NCI-H345 treated with DMSO at 0.1 percent for 48 hours (cell line): ENCODE measurements around the gene TMPRSS12.
"Not testable (repeated sequence)": the region's sequence is repeated elsewhere in the genome, so short reads cannot be mapped to it uniquely, and the experiment has no call there.

Source experiments
- DNase-seq: peaks from one replicate; lab custom pipeline; 2025; ENCODE audit not compliant: unreplicated experiment; lab: John Stamatoyannopoulos, UW

The TMPRSS12 gene

DNA sequence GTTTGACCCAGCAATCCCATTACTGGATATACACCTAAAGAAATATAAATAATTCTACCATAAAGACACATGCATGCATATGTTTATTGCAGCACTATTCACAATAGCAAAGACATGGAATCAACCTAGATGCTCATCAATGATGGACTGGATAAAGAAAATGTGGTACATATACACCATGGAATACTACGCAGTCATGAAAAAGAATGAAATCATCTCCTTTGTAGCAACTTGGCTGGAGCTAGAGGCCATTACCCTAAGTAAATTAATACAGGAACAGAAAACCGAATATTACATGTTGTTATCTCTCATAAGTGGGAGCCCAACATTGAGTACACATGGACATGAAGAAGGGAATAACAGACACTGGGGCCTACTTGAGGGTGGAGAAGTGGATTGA is 13.0 kb downstream of the TMPRSS12 start:
- not testable (repeated sequence) for DNase-seq

DNA sequence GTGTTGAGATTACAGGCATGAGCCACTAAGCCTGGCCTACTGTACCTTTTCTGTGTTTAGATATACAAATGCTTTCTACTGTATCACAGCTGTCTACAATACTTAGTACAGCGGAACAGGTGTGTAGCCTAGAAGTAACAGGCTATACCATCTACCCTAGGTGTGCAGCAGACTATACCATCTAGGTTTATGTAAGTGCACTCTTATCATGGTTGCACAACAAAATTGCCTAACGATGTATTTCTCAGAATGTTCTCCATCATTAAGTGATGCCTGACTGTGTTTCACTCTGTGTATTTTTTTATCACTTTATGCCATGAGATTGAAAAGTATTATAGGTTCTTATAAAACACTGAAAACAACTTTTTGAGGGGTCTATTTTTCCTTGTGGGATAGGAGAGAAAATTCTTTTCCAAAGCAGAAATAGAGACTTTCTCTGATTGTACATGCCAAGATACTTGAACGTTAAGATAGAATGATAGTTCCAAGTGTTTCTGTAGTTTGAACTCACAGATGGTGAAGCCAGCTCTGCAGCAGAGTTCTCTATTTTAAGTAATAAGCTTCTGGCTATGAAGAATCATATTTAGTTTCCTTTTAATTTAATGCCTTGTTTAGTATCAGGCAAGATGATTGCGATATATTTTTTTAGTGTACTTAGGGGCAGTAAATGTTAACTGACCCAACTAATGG is 17.0 kb downstream of the TMPRSS12 start:
- DNase-seq: no peak

DNA sequence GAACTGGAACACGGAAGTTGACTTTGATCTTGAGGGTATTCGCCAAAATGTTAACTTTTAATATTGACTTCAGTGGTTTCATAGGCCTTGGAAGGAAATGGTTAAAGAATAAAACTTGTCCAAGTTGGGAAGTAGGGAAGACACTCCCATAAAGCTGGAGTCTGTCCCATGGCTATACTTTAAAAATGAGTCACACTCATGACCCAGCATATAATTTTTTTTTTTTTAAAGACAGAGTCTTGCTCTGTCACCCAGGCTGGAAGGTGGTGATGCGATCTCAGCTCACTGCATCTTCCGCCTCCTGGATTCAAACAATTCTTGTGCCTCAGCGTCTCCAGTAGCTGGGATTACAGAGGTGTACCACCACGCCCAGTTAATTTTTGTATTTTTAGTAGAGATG is 19.6 kb downstream of the TMPRSS12 start:
- no peak for DNase-seq

DNA sequence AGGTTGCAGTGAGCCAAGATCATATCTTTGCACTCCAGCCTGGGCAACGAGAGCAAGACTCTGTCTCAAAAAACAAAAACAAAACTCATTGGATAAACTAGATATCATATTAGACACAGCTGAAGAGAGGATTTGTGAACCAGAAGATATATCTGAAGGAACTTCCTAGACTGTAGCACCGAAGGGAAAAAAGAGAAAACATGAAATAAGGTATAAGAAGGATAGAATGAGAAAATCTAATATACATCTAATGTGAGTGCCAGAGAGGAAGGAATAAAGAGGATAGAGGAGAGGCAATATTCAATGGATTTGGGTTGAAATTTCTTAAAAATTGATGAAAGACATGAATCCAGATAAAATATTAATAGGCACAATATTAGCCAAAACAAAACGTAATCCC is 22.5 kb downstream of the TMPRSS12 start:
- no peak for DNase-seq

DNA sequence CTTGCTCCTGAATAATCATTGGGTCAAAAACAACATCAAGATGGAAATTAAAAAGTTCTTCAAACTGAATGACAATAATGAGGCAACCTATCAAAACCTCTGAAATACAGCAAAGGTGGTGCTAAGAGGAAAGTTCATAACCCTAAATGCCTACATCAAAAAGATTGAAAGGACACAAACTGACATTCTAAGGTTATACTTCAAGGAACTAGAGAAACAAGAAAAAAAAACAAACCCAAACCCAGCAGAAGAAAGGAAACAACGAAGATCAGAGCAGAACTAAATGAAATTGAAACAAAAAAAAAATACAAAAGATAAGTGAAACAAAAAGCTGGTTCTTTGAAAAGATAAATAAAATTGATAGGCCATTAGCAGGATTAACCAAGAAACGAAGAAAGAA is 26.2 kb downstream of the TMPRSS12 start:
- DNase-seq: not testable (repeated sequence)

DNA sequence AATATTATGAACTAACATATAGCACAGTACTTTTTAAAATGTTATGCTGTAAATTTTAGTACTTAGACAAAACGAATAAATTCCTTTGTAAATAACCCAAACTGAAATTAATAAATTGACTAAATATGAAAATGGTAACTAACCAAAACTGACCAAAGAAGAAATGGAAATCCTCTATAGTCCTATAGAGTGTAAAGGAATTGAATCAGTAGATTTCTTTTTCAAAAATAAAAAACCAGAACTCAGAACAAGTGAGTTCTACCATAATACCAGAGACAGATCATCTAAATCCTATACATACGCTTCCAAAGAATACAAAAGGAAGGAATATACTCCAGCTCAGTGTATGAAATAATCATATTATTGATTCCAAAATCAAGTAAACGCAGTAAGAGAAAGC is 39.8 kb downstream of the TMPRSS12 start:
- no peak for DNase-seq

DNA sequence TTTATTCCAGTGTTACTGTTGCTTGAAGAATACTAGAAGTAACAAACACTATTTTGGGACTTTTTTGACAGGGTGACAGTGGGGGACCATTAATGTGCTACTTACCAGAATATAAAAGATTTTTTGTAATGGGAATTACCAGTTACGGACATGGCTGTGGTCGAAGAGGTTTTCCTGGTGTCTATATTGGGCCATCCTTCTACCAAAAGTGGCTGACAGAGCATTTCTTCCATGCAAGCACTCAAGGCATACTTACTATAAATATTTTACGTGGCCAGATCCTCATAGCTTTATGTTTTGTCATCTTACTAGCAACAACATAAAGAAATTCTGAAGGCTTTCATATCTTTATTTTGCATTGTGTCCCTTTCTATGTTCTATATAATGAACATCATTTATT is 44.5 kb downstream of the TMPRSS12 start:
- no peak for DNase-seq

DNA sequence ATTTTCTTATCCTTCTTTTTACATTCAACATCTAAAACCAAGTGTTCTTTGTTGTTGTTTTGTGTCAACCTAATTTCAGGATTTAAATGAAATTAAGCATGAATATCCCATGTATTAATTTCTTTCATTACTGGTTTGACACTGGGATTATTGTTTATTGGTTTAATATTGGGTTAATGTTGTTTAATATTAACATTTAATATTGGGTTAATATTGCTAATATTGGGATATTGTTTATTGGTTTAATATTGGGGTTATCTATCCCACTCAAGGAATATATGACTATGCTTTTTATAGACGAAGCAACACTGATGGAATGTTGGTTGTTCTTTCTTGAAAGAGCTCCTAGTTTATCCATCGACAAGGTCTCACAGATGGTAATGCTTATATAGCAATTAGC is 45.9 kb downstream of the TMPRSS12 start:
- DNase-seq: no peak

DNA sequence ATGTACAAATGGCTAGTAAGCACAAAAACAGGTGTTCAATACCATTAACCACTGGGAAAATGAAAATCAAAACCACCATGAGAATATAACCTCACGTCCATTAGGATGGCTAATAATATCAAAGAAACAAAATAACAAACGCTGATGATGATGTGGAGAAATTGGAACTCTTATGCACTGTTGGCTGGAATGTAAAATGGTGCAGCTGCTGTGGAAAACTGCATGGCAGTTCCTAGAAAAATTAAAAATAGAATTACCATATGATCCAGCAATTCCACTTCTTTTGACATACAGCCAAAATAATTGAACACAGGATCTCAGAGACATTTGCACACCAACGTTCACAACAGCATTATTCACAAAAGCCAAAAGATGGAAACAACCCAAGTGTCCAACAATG is 51.5 kb downstream of the TMPRSS12 start:
- no peak for DNase-seq

DNA sequence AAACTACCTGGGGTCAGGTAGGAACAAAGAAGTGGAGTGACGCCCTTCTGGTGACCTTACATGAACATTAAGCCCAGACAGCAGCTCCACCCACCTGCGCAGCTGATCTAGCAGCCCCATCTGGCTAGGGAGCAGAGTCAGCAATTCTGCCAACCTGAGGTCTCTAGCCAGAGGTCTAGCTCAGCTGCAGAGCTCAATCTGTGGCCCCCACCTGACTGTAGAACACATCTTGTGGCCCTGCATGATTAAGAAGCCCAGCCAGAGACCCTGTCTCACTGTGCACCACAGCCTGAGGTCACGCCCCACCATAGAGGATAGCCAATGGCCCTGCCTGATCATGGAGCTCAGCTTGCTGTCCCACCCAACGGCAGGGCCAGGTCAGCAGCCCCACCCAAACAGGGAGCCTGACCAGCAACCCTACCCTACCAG is 59.0 kb downstream of the TMPRSS12 start:
- no peak for DNase-seq

DNA sequence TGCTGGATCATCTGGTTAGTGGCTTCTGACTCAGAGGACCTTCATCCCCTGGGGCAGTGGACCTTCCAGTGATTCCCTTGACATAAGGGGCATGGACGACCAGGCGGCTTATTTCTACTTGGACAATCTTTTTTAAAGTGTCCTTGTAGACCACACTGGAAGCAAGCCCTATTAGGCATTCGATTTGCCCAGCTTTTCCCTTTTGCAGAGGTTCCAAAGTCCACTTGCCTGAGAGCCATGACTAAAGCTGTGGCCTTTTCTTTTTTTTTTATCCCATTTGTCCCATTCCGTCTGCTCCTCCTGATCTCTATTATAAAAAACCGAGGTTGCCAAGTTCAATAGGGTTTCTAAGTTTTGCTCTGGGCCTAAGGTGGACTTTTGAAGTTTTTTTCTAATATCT is 65.8 kb downstream of the TMPRSS12 start:
- DNase-seq: not testable (repeated sequence)

DNA sequence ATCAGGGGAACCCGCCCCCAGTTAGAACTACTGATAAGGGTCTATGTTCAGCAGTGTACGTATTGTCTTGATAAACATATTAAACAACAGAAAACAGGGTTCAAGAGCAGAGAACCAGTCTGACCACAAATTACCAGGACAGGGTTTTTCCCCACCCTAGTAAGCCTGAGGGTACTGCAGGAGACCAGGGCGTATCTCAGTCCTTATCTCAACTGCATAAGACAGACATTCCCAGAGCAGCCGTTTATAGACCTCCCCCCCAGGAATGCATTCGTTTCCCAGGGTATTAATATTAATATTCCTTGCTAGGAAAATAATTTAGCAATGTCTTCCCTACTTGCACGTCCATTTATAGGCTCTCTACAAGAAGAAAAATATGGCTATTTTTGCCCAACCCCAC is 69.6 kb downstream of the TMPRSS12 start:
- DNase-seq: not testable (repeated sequence)

DNA sequence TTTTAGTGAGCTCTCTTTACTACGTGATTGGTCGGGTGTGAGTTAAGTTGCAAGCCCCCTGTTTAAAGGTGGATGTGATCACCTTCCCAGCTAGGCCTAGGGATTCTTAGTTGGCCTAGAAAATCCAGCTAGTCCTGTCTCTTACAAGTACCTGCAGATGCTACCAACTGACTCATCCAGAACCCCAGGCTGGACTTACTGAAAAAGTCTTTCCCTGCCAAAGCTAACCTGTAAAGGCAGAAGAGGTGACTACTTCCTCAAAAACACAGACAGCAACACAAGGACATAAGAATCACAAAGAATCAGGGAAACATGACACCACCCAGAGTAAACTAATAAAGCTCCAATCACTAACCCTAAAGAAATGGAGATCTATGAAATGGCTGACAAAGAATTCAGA is 70.5 kb downstream of the TMPRSS12 start:
- no peak for DNase-seq

DNA sequence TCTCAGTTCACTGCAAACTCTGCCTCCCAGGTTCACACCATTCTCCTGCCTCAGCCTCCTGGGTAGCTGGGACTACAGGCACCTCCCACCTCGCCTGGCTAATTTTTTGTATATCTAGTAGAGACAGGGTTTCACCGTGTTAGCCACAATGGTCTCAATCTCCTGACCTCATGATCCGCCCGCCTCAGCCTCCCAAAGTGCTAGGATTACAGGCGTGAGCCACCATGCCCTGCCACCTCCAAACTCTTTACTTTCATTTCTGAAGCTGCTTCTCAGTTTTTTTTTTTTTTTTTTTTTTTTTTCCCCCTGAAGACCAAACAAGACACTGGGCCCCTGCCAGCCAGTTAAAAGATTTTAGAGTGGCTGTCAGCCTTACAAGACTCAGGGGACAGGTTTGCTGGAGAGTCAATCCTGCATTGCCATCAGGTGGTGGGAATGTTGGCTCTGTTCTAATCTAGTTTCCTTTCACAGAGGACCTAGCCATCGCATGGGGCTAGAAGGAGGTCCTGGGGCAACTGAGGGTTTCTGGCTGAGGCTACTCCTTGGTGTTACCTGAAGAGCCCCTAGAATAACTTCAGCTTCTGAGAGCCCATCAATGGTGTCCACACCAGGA is 72.3 kb downstream of the TMPRSS12 start:
- DNase-seq: no peak

DNA sequence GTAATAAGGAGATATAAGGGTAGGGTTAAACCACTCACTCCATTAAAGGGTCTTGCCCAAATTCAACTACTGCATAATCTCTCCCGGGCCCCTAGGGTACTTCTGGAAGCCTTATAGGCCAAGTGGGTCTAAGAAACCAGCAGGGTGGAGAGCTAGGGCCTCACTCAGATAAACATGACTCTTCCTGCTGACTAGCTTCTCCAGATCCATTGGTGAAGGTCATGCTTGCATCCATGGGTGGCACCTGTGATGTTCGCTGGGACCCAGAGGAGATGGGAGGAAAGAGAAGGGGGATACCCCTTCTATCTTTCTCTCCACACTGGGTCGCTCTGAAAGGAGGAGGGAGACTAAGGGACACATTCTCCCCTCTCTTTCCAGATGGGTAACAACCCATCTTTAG is 73.6 kb downstream of the TMPRSS12 start:
- no peak for DNase-seq

DNA sequence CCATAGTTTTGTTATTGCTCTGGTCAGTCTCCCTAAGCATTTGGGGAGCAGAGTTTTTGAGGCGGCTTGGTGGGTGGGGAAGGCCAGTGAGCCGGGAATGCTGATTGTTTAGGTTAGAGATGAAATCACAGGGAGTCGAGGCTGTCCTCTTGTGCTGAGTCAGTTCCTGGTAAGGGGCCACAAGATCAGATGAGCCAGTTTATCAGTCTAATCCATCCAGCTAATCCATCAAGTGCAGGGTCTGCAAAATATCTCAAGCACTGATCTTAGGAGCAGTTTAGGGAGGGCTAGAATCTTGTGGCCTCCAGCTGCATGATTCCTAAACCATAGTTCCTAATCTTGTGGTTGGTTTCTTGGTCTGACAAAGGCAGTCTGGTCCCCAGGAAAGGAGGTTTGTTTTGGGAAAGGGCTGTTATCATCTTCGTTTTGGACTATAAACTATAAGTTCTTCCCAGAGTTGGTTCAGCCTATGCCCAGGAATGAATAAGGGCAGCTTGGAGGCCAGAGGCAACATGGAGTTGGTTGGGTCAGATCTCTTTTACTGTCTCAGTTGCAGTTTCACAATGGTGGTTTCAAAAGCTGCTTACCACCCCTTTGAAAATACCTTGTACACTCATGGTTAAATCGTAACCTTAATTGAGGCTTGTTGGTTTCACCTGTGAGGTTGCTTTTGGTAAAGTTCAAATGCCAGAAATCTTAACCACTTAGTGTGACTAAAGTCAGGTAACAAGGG is 76.0 kb downstream of the TMPRSS12 start:
- DNase-seq: no peak

DNA sequence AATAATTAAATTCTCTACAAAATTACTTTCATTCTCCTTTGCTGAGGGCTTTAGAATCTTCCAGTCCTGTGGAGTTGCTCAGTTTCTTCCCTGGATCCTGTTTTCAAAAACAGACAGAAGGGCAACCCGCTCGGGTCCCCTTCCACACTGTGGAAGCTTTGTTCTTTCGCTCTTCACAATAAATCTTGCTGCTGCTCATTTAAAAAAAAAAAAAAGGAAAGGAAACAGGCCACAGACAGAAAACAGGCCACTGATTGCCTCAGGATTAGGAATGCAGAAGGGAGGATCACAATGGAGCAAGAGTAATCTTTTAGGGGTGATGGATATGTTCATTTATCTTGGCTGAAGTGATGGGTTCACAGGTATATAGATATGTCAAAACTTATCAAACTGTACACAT is 80.1 kb downstream of the TMPRSS12 start:
- no peak for DNase-seq

DNA sequence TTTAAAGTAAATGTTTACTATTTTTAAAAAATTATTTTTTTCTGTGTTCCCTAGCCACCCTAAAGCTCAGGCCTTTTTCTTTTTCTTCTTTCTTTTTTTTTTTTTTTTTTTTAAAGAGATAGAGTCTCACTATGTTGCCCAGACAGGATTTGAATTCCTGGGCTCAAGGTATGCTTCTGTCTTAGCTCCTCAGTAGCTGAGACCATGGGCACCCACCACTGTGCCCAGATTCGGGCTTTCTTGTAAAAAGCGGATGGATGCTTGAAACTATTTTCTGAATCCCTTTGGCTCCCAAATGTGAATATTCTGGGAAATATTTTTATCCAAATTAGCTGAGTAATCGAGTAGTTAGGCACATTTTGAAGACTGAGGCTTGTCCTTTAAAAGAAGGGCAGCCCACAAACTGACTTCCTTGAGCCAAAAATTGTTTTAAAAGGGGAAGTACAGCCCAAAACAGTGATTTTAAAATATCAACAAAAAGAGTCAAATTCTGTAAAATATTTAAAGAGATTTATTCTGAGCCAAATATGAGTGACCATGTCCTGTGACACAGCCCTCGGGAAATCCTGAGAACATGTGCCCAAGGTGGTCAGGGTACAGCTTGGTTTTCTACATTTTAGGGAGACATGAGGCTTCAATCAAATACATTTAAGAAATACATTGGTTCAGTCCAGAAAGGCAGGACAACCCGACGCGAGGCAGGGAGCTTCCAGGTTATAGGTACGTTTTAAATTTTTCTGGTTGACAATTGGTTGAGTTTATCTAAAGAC is 80.8 kb downstream of the TMPRSS12 start:
- DNase-seq: no peak

DNA sequence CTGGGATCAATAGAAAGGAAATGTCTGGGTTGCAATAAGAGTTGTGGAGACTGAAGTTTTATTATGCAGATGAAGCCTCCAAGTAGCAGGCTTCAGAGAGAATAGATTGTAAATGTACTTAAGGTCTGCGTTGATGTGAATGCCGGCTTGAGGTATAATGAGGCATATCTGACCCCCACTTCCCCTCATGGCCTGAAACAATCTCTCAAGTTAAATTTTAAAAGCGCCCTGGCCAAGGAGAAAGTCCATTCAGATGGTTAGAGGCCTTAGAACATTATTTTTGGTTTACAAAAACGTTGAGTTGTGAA is 81.4 kb downstream of the TMPRSS12 start:
- DNase-seq: no peak

DNA sequence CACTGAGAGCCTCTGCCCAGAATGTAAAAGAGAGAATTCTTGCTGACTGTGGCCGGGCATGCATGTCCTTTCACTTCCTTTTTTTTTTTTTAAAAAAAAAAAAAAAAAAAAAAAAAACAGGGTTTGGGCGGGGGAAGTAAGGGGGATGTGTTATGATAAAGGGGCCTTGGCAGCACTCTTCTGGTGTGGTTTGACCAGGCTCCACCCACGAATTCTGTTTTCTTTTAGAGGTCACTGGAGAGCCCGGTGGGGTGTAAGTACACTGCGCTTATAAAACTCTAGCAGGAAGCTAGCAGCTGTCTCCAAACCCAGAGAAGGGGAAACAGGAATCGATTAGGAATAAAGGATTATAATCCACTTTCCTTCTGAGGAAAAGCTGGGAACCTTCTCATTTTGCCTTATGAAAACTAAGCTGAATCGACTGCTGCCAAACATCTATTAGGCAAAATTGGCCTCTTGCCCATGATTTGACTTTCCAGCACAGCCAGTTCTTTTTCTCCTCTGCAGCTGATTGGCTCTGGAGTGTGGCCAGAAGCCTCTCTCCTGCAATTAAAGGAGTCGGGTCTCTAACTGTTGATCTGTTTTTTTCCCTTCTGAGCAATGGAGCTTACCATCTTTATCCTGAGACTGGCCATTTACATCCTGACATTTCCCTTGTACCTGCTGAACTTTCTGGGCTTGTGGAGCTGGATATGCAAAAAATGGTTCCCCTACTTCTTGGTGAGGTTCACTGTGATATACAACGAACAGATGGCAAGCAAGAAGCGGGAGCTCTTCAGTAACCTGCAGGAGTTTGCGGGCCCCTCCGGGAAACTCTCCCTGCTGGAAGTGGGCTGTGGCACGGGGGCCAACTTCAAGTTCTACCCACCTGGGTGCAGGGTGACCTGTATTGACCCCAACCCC is 82.0 kb downstream of the TMPRSS12 start:
- DNase-seq: peak; percentile 17

DNA sequence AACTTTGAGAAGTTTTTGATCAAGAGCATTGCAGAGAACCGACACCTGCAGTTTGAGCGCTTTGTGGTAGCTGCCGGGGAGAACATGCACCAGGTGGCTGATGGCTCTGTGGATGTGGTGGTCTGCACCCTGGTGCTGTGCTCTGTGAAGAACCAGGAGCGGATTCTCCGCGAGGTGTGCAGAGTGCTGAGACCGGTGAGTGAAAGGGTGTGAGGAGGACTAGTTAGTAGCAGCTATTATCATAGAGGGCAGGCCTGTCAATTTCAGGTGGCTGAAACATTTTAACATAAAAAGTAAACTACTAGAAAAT is 82.6 kb downstream of the TMPRSS12 start:
- no peak for DNase-seq
